A673 (cell line): ENCODE results near the gene ARHGAP8. TPM values are rescaled to one million over a fixed set of nuclear protein-coding genes. Genes with fewer than 3 reads are reported as not detected.

ENCODE experiments used
- BruUV-seq: library from RNA; stranded (reverse); fragments of 400-500 nt; replicated peaks from 2 replicates; lab custom pipeline; 2021; lab: Mats Ljungman, UMichigan
- CTCF ChIA-PET: fragments of 300-600 bp; sonication (Branson Sonifier 250); formaldehyde crosslinking; loops from one replicate; lab custom pipeline; 2022; ENCODE audit warnings: antibody characterized with exemption; lab: Charles Lee
- POLR2A ChIA-PET: fragments of 300-600 bp; sonication (Branson Sonifier 250); formaldehyde crosslinking; loops from one replicate; lab custom pipeline; 2022; ENCODE audit warnings: antibody characterized with exemption; ENCODE audit not compliant: low non-redundant PET; lab: Charles Lee
- DNase-seq: peaks from one replicate; pipeline ENCODE4 v3.0.0-alpha.2; 2015; ENCODE audit warnings: low spot score
- H3K27ac ChIP-seq: fragments of 200-600 bp; sonication (generic); 2 replicates; pipeline ENCODE4 v1.5.1; 2016; ENCODE audit warnings: mixed run types, low read depth, mild to moderate bottlenecking, mixed read lengths, antibody characterized with exemption, low read length; ENCODE audit not compliant: poor library complexity, severe bottlenecking
- H3K27me3 ChIP-seq: fragments of 200-600 bp; sonication (generic); replicated peaks from 2 replicates; pipeline ENCODE4 v1.6.1; 2017; ENCODE audit warnings: mixed run types, low read depth, mild to moderate bottlenecking, mixed read lengths, antibody characterized with exemption, low read length; ENCODE audit not compliant: insufficient read depth, poor library complexity
- H3K36me3 ChIP-seq: fragments of 200-600 bp; sonication (generic); 2 replicates; pipeline ENCODE4 v1.6.1; 2016; ENCODE audit warnings: mixed run types, mild to moderate bottlenecking, mixed read lengths, antibody characterized with exemption, low read length; ENCODE audit not compliant: insufficient read depth, poor library complexity, severe bottlenecking
- H3K4me1 ChIP-seq: fragments of 200-600 bp; sonication (generic); 2 replicates; pipeline ENCODE4 v1.6.1; 2017; ENCODE audit warnings: mixed run types, mild to moderate bottlenecking, mixed read lengths, antibody characterized with exemption, low read length; ENCODE audit not compliant: insufficient read depth, poor library complexity, severe bottlenecking
- H3K4me3 ChIP-seq: fragments of 200-600 bp; sonication (generic); 2 replicates; pipeline ENCODE4 v1.5.1; 2016; ENCODE audit warnings: low read depth, mixed run types, mild to moderate bottlenecking, mixed read lengths, low read length; ENCODE audit not compliant: poor library complexity, severe bottlenecking
- H3K9me3 ChIP-seq: fragments of 200-600 bp; sonication (generic); 2 replicates; pipeline ENCODE4 v1.6.1; 2016; ENCODE audit warnings: mixed run types, low read depth, mild to moderate bottlenecking, mixed read lengths, antibody characterized with exemption, low read length; ENCODE audit not compliant: poor library complexity, severe bottlenecking
- CTCF ChIP-seq: fragments of 300-800, 200-600 bp; sonication (generic); conservative IDR thresholded peaks from 2 replicates; pipeline ENCODE4 v1.5.1; 2017; ENCODE audit warnings: low read depth, mild to moderate bottlenecking, antibody characterized with exemption, low read length, moderate library complexity, mixed read lengths
- EZH2 ChIP-seq: fragments of 200-600 bp; sonication (generic); IDR thresholded peaks from 2 replicates; pipeline ENCODE4 v1.6.1; 2017; ENCODE audit warnings: borderline replicate concordance, low read depth, mild to moderate bottlenecking, mixed read lengths, antibody characterized with exemption, low read length; ENCODE audit not compliant: poor library complexity, severe bottlenecking
- intact Hi-C: fragments of 100-400 bp; cut with micrococcal nuclease; formaldehyde crosslinking; loops from one replicate; pipeline ENCODE4 v1.10.0; 2022; ENCODE audit not compliant: unreplicated experiment
- total RNA-seq: library from RNA; stranded (reverse); gene quantifications from 2 replicates; pipeline ENCODE4 v1.2.3, GENCODE V29; 2021

ARHGAP8 gene
- total RNA-seq, 1 experiment from 2014 or later: not detected

GRCh38 chr22:44760476-44760875, 8.1 kb downstream of the ARHGAP8 start:
- POLR2A ChIA-PET: no interaction called here
- CTCF ChIA-PET: no interaction called here
- no peak for DNase-seq
- no TSS peak for BruUV-seq
- peaks cover 6% of the 10 kb centered on the region for H3K4me1 ChIP-seq
- no peak overlapping the region for H3K27ac ChIP-seq
- H3K27me3 ChIP-seq: no peaks in the 10 kb centered on the region
- H3K9me3 ChIP-seq: no peaks in the 10 kb centered on the region
- intact Hi-C loops: no loop called here
- H3K4me3 ChIP-seq: no peak overlapping the region
- no peak for TF ChIP-seq EZH2
- no peak for TF ChIP-seq CTCF
- H3K36me3 ChIP-seq: no peaks in the 10 kb centered on the region

DNA sequence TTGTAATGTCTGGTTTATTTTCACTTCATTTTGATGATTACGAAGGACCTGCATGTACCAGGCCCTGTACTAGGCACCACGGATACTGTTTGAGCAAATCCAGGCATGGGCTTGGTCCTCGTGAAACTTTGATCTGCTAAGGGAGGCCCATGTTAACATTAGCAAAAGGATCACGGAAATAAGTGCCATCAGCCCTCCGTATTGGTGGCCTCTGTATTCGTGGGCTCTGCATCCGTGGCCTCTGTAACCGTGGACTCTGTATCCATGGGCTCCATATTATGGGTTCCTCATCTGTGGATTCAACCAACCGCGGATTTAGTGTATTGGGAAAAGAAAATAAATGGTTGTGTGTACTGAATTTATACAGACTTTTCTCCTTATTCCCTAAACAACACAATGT, 8.7 kb downstream of the ARHGAP8 start:
- H3K4me3 ChIP-seq: no peak overlapping the region
- intact Hi-C loops: no loop called here
- no peaks in the 10 kb centered on the region for H3K9me3 ChIP-seq
- TF ChIP-seq EZH2: no peak
- CTCF ChIA-PET: no interaction called here
- H3K36me3 ChIP-seq: no peaks in the 10 kb centered on the region
- no peak overlapping the region for H3K27ac ChIP-seq
- BruUV-seq: no TSS peak
- no peak for DNase-seq
- H3K4me1 ChIP-seq: peaks cover 6% of the 10 kb centered on the region
- no peaks in the 10 kb centered on the region for H3K27me3 ChIP-seq
- POLR2A ChIA-PET: no interaction called here

DNA sequence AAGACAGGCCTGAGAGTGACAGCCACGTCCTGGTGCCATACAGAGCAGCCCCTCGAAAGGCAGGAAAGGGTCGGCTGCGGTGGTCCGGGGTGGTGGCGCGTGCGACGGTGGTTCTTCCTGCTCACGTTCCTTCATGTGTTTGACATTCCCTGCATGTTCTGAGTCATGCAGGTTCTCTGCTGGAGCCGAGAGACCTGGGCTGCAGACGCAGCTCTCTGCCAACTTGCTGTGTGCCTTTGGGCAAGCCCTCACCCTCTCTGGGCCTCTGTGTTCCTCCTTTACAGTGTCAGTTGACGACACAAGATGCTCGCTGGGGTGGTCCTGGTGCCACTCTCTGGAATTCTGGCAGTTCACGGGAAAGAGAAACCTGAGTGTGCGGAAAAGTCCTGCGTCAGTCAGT, 12.0 kb downstream of the ARHGAP8 start:
- no peak overlapping the region for H3K4me3 ChIP-seq
- no peak for DNase-seq
- POLR2A ChIA-PET: no interaction called here
- BruUV-seq: no TSS peak
- intact Hi-C loops: no loop called here
- no peak for TF ChIP-seq EZH2
- no peak for TF ChIP-seq CTCF
- H3K9me3 ChIP-seq: no peaks in the 10 kb centered on the region
- CTCF ChIA-PET: no interaction called here
- no peaks in the 10 kb centered on the region for H3K4me1 ChIP-seq
- no peaks in the 10 kb centered on the region for H3K36me3 ChIP-seq
- H3K27ac ChIP-seq: no peak overlapping the region
- H3K27me3 ChIP-seq: no peaks in the 10 kb centered on the region

DNA sequence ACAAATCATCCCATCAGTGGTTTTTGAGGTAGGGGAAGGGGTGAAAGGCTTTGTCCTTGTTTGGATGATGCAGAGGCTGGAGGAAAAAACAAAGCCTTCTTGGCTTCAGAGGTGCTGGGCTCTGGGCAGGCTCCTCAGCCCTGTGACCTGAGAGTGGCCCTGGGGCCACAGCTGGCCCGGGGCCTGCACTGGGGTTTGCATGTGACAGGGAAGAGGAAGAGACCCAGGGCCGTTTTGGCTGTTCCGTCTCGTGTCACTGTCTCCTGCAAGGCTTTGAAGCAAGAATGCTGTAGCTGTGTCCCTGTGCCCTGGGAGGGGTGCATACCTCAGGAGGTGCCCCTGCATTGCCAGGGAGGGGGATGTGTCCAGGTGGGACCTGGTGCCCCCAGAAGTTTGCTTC, 12.6 kb downstream of the ARHGAP8 start:
- no peak overlapping the region for H3K27ac ChIP-seq
- no peak for DNase-seq
- no peak overlapping the region for H3K4me3 ChIP-seq
- no peak for TF ChIP-seq EZH2
- TF ChIP-seq CTCF: no peak
- ChIA-PET CTCF (no interaction called here), POLR2A (no interaction called here)
- no peaks in the 10 kb centered on the region for H3K27me3 ChIP-seq
- BruUV-seq: no TSS peak
- H3K9me3 ChIP-seq: no peaks in the 10 kb centered on the region
- H3K36me3 ChIP-seq: no peaks in the 10 kb centered on the region
- intact Hi-C loops: no loop called here
- H3K4me1 ChIP-seq: no peaks in the 10 kb centered on the region
